COLO829 (cell line): ENCODE data around the gene PPHLN1.

Experiments
- DNase-seq: peaks from one replicate; pipeline ENCODE4 v3.0.0; 2012; ENCODE audit warnings: low spot score

Gene PPHLN1

GRCh38 chr12:42482748-42483520 lies 157.0 kb downstream of the PPHLN1 start:
- peak; percentile 29 for DNase-seq

GRCh38 chr12:42483521-42483790 lies 157.5 kb downstream of the PPHLN1 start:
- DNase-seq: no peak

- DNase-seq: peak; percentile 46
Measured at GRCh38 chr12:42484996-42485395, 159.0 kb downstream of the PPHLN1 start.

- no peak for DNase-seq
Measured at GRCh38 chr12:42485823-42486222, 159.9 kb downstream of the PPHLN1 start.

- no peak for DNase-seq
Measured at GRCh38 chr12:42486407-42486806, 160.4 kb downstream of the PPHLN1 start.

- no peak for DNase-seq
Measured at GRCh38 chr12:42490261-42490842, 164.4 kb downstream of the PPHLN1 start.
